ENCODE data around the gene PCBP2.
A peak's percentile ranks its signal among the peaks of the same experiment; 100 is the strongest.
"Not testable (repeated sequence)": the region's sequence is repeated elsewhere in the genome, so short reads cannot be mapped to it uniquely, and the experiment has no call there.

The PCBP2 gene

DNA sequence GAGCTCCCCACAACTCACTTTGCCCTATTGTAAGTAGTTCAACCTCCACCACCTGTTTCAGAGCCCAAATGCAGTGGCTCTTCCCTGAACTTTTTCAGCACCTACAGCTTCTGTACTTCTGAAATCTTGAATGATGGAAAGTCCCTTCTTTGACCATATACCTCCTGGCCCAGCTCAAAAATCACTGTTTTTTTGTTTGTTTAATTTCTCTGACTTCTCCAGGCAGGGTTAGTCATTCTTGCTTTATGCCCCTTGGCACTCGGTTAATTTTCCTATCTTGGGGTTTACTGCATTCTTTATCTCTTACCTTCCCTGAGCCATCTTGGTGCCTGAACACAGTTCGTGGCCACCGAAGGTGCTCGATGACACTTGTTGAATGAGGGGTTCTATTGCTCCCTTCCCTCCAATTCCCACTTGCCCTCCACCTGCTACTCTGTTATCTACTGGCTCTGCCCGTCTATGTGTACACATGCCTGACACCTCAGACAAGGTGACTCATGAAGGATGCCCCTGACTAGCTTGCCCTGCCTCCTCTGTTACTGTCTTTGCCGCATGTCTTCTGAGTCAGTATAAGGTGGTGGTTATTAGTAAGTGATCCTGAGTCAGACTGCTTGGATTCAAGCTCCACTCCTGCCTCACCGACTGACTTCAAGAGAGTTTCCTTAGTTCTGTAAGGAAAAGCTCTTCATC lies 23.9 kb upstream of the PCBP2 start:
- H3K4me3 ChIP-seq (ENCODE audit: low read depth, low read length), result no peak overlapping the region
- TF ChIP-seq POLR2A (IDR thresholded peaks at IDR 0.05; ENCODE audit: extremely low read depth, insufficient read length), result no peak
- TF ChIP-seq, protein P1, sequence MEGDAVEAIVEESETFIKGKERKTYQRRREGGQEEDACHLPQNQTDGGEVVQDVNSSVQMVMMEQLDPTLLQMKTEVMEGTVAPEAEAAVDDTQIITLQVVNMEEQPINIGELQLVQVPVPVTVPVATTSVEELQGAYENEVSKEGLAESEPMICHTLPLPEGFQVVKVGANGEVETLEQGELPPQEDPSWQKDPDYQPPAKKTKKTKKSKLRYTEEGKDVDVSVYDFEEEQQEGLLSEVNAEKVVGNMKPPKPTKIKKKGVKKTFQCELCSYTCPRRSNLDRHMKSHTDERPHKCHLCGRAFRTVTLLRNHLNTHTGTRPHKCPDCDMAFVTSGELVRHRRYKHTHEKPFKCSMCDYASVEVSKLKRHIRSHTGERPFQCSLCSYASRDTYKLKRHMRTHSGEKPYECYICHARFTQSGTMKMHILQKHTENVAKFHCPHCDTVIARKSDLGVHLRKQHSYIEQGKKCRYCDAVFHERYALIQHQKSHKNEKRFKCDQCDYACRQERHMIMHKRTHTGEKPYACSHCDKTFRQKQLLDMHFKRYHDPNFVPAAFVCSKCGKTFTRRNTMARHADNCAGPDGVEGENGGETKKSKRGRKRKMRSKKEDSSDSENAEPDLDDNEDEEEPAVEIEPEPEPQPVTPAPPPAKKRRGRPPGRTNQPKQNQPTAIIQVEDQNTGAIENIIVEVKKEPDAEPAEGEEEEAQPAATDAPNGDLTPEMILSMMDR (IDR thresholded peaks at IDR 0.05; ENCODE audit: low read depth, low read length), result no peak
- no peak for DNase-seq (ENCODE audit: low read depth)

DNA sequence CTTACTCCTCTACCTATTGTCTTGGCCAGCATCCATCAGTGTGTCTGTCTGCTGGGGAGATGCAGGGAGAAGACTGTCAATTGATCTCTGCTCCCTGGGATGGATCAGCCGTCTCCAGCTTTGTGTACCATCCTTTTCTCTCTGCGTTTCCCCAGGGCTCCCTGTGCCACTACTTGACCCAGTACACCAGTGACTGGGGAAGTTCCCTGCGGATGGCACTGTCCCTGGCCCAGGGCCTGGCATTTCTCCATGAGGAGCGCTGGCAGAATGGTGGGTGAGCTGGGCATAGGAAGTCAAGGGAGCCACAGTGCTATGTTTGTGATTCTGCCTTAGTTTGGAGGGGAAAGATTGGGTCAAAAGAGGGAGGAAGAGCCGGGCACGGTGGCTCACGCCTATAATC lies 23.2 kb upstream of the PCBP2 start:
- TF ChIP-seq, protein P1 (IDR thresholded peaks at IDR 0.05; ENCODE audit: low read depth, low read length), result no peak
- TF ChIP-seq, protein P2, sequence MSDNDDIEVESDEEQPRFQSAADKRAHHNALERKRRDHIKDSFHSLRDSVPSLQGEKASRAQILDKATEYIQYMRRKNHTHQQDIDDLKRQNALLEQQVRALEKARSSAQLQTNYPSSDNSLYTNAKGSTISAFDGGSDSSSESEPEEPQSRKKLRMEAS (IDR thresholded peaks at IDR 0.05; ENCODE audit: low read depth, low read length), result no peak
- no peak for TF ChIP-seq MYC (IDR thresholded peaks at IDR 0.05; ENCODE audit: low read depth, low read length)
- no peak for TF ChIP-seq POLR2A (IDR thresholded peaks at IDR 0.05; ENCODE audit: extremely low read depth, insufficient read length)
- H3K4me3 ChIP-seq (ENCODE audit: low read depth, low read length), result no peak overlapping the region
- DNase-seq (ENCODE audit: low read depth), result no peak

DNA sequence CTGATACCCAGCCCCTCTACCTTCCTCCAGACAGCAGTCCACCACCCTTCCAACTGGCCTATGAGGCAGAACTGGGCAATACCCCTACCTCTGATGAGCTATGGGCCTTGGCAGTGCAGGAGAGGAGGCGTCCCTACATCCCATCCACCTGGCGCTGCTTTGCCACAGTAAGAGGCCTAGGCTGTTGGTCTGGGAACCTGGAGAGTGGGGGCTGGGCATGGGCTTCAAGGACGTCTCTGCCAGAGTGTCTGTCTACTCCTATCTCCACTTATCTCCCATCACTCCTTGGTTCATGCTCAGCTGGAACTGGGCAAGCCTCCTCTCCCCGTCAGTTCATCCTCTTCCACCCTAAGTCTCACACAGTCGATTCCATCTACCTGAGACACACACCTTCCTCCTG lies 21.8 kb upstream of the PCBP2 start:
- TF ChIP-seq, protein P1 (IDR thresholded peaks at IDR 0.05; ENCODE audit: low read depth, low read length), result no peak
- TF ChIP-seq MYC (IDR thresholded peaks at IDR 0.05; ENCODE audit: low read depth, low read length), result no peak
- TF ChIP-seq POLR2A (IDR thresholded peaks at IDR 0.05; ENCODE audit: extremely low read depth, insufficient read length), result no peak
- TF ChIP-seq, protein P2 (IDR thresholded peaks at IDR 0.05; ENCODE audit: low read depth, low read length), result no peak
- DNase-seq (ENCODE audit: low read depth), result no peak
- no peak overlapping the region for H3K4me3 ChIP-seq (ENCODE audit: low read depth, low read length)

DNA sequence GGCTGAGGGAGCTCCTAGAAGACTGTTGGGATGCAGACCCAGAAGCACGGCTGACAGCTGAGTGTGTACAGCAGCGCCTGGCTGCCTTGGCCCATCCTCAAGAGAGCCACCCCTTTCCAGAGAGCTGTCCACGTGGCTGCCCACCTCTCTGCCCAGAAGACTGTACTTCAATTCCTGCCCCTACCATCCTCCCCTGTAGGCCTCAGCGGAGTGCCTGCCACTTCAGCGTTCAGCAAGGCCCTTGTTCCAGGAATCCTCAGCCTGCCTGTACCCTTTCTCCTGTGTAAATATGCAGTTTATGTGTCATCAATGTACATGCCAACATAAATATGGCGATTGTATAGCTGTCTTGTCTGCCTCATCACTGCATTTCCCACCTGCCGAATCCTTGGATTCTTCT lies 20.7 kb upstream of the PCBP2 start:
- TF ChIP-seq MYC (IDR thresholded peaks at IDR 0.05; ENCODE audit: low read depth, low read length), result no peak
- no peak for DNase-seq (ENCODE audit: low read depth)
- no peak overlapping the region for H3K4me3 ChIP-seq (ENCODE audit: low read depth, low read length)

DNA sequence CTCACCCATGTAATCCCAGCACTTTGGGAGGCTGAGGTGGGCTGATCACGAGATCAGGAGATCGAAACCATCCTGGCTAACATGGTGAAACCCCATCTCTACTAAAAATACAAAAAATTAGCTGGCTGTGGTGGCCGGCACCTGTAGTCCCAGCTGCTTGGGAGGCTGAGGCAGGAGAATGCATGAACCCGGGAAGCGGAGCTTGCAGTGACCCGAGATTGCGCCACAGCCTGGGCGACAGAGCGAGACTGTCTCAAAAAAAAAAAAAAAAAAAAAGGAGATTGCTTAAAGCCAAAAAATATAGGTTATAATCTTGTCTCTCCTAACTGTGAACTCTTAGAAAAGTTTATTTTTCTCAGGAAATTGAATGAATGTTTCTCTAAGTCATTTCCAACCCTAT lies 16.6 kb upstream of the PCBP2 start:
- H3K4me3 ChIP-seq (ENCODE audit: low read depth, low read length); DNase-seq (ENCODE audit: low read depth): not testable (repeated sequence)

DNA sequence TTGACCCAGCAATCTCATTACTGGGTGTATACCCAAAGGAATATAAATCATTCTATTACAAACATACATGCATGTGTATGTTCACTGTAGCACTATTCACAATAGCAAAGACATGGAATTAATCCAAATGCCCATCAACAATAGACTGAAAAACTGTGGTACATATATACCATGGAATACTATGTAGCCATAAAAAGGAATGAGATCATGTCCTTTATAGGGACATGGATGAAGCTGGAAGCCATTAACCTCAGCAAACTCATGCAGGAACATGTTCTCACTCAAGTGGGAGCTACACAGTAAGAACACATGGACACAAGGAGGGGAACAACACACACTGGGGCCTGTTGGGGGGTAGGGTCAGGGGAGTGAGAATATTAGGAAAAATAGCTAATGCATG lies 12.3 kb upstream of the PCBP2 start:
- DNase-seq (ENCODE audit: low read depth), result not testable (repeated sequence)

DNA sequence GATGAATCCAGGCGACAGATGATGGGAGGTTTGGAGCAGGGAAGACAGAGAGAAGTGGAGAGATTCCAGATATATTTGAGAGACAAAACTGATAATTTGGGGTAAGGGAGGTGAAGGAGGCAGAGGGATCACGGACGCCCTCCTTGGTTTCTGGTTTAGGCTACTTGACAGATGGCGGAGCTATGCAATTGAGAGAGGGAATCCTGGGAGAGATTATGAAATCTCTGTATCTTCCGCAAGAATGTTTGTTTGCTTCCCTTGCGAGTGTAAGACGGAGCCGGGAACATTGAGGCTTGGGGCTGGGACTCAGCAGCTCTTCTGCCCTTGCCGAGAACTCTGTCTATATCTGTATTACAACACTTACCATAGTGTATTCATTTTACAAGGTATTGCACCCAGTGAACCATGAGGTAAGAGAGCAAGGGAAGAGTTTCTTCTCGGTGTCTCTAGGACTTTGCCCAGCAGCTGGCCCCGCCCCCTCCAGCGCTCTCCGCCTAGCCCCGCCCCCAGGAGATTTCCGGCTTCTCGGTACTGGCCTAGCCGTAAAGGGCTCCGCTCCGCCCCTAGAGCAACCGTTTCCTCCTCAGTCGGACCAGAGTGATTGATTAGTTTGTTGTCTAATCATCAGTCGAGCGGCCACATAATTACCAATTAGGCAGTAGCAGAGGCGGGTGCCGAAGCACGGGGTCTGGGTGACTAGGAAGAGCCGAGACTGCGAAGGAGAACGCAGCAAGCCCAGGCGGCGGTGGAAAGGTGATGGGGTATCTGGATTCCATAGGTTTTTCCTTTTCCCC lies 10.7 kb upstream of the PCBP2 start, which contains the start of gene PRR13:
TSS of gene PRR13 (plus strand) at position 695 of the 794 bp plus-strand sequence. CDS start 981 bp downstream, outside the sequence.
- TF ChIP-seq, protein P1 (IDR thresholded peaks at IDR 0.05; ENCODE audit: low read depth, low read length), result no peak
- TF ChIP-seq MYC (IDR thresholded peaks at IDR 0.05; ENCODE audit: low read depth, low read length) (peak; percentile 76), POLR2A (IDR thresholded peaks at IDR 0.05; ENCODE audit: extremely low read depth, insufficient read length) (peak; percentile 89)
- TF ChIP-seq, protein P2 (IDR thresholded peaks at IDR 0.05; ENCODE audit: low read depth, low read length), result peak; percentile 65
- peak; percentile 100 for DNase-seq (ENCODE audit: low read depth)
- H3K4me3 ChIP-seq (ENCODE audit: low read depth, low read length), result peak within 1 kb of the TSS; percentile 100

More for the DNA sequence above, 12.3 kb upstream of the PCBP2 start:
- not testable (repeated sequence) for H3K4me3 ChIP-seq (ENCODE audit: low read depth, low read length)

Data from NB4 (cell line).